HG02798 (cell line): ENCODE results near the gene ZNRF3.

Source experiments
- ATAC-seq: cut with Tn5 transposase; IDR thresholded peaks from one replicate; pipeline ENCODE4 v1.9.1; 2021; ENCODE audit warnings: mild to moderate bottlenecking; ENCODE audit not compliant: unreplicated experiment, poor library complexity

ZNRF3 gene

GRCh38 chr22:29053048-29053702 is 169.8 kb downstream of the ZNRF3 start:
- ATAC-seq = no peak

GRCh38 chr22:29054251-29054767 is 170.9 kb downstream of the ZNRF3 start:
- no peak for ATAC-seq

- ATAC-seq = no peak
Observed at GRCh38 chr22:29055192-29055830, 171.9 kb downstream of the ZNRF3 start.

GRCh38 chr22:29056472-29056871 is 173.1 kb downstream of the ZNRF3 start:
- no peak for ATAC-seq

- no peak for ATAC-seq
Observed at GRCh38 chr22:29060251-29060869, 177.0 kb downstream of the ZNRF3 start.

- ATAC-seq = no peak
Observed at GRCh38 chr22:29060931-29061330, 177.6 kb downstream of the ZNRF3 start.

GRCh38 chr22:29061773-29062172 is 178.4 kb downstream of the ZNRF3 start, which contains the start of gene C22orf31:
TSS of gene C22orf31 (minus strand) at chr22:29061831. CDS start at chr22:29061792, 39 bp downstream.
- no peak for ATAC-seq

GRCh38 chr22:29062286-29062821 is 179.0 kb downstream of the ZNRF3 start:
- ATAC-seq = no peak

- ATAC-seq = no peak
Observed at GRCh38 chr22:29065468-29066190, 182.3 kb downstream of the ZNRF3 start.

- no peak for ATAC-seq
Observed at GRCh38 chr22:29069463-29069862, 186.1 kb downstream of the ZNRF3 start.

- ATAC-seq = no peak
Observed at GRCh38 chr22:29070490-29070889, 187.1 kb downstream of the ZNRF3 start.

GRCh38 chr22:29071261-29072045 is 188.1 kb downstream of the ZNRF3 start:
- ATAC-seq = peak; percentile 28

GRCh38 chr22:29072193-29072978 is 189.0 kb downstream of the ZNRF3 start:
- ATAC-seq = peak; percentile 87

GRCh38 chr22:29072979-29073617 is 189.7 kb downstream of the ZNRF3 start, which contains the start of gene KREMEN1:
TSS of gene KREMEN1 (plus strand) at chr22:29073035. CDS start at chr22:29073131, 96 bp downstream.
- ATAC-seq = no peak

GRCh38 chr22:29073618-29074275 is 190.4 kb downstream of the ZNRF3 start:
- no peak for ATAC-seq

GRCh38 chr22:29074276-29074772 is 191.0 kb downstream of the ZNRF3 start:
- no peak for ATAC-seq

GRCh38 chr22:29078036-29078868 is 194.9 kb downstream of the ZNRF3 start:
- no peak for ATAC-seq
